Fibroblast of villous mesenchyme (primary cell): Measurements from ENCODE around the gene SPDEF. TPM values are rescaled to one million over a fixed set of nuclear protein-coding genes. Genes with fewer than 3 reads are reported as not detected.

ENCODE experiments used
- DNase-seq: peaks from one replicate; pipeline ENCODE4 v3.0.0-alpha.2; 2010; ENCODE audit warnings: low read depth
- H3K4me3 ChIP-seq: 2 replicates; pipeline ENCODE4 v1.5.1; 2011; ENCODE audit warnings: low read depth, mild to moderate bottlenecking, low read length
- CTCF ChIP-seq: IDR thresholded peaks from 2 replicates; pipeline ENCODE4 v1.5.1; 2012; ENCODE audit warnings: low read depth, mild to moderate bottlenecking, low read length; ENCODE audit not compliant: insufficient read depth
- total RNA-seq: library from RNA; depleted of rRNA; stranded (reverse); fragments of >200 nt; gene quantifications from 2 replicates; pipeline ENCODE4 v1.2.3, GENCODE V29; 2012

SPDEF gene
- total RNA-seq: under 0.01 TPM in 2 replicates

GRCh38 chr6:34556031-34556471 is at the start of gene SPDEF:
Gene SPDEF (minus strand): TSS chr6:34556329. CDS start chr6:34544455, 11,874 bp downstream.
- DNase-seq: no peak
- TF ChIP-seq CTCF: no peak
- H3K4me3 ChIP-seq: no peak within 1 kb of the TSS

GRCh38 chr6:34603707-34604106 is 47.6 kb upstream of the SPDEF start:
- H3K4me3 ChIP-seq: no peak overlapping the region
- TF ChIP-seq CTCF: no peak
- no peak for DNase-seq

- no peak overlapping the region for H3K4me3 ChIP-seq
- no peak for DNase-seq
- TF ChIP-seq CTCF: no peak
These were observed 46.4 kb upstream of the SPDEF start for GRCh38 chr6:34602318-34603111.

GRCh38 chr6:34601706-34602105 is 45.6 kb upstream of the SPDEF start:
- no peak for TF ChIP-seq CTCF
- H3K4me3 ChIP-seq: no peak overlapping the region
- no peak for DNase-seq

GRCh38 chr6:34600796-34601195 is 44.7 kb upstream of the SPDEF start:
- no peak for DNase-seq
- no peak for TF ChIP-seq CTCF
- H3K4me3 ChIP-seq: no peak overlapping the region

GRCh38 chr6:34600101-34600500 is 44.0 kb upstream of the SPDEF start:
- TF ChIP-seq CTCF: no peak
- DNase-seq: no peak
- H3K4me3 ChIP-seq: no peak overlapping the region
